Fibroblast of lung (primary cell): Measurements from ENCODE around the gene C6orf47. TPM values are rescaled to one million over a fixed set of nuclear protein-coding genes. Genes with fewer than 3 reads are reported as not detected.

Experiments
- DNase-seq, 2 donors: peaks; one replicate each; pipeline versions ENCODE4 v3.0.0 to v3.0.0-alpha.2; 2010; ENCODE audit warnings: low read depth in 2 of 2
- H2AFZ ChIP-seq: 2 replicates; pipeline ENCODE4 v1.5.1; 2012; ENCODE audit warnings: low read length, control low read depth, inconsistent platforms
- H3K27ac ChIP-seq: 2 replicates; pipeline ENCODE4 v1.5.1; 2011; ENCODE audit warnings: low read length, control low read depth; ENCODE audit not compliant: insufficient read depth
- H3K27me3 ChIP-seq: 2 replicates; pipeline ENCODE4 v1.5.1; 2011; ENCODE audit warnings: mild to moderate bottlenecking, low read length; ENCODE audit not compliant: control insufficient read depth, insufficient read depth
- H3K36me3 ChIP-seq: 2 replicates; pipeline ENCODE4 v1.5.1; 2011; ENCODE audit warnings: low read length; ENCODE audit not compliant: control insufficient read depth, insufficient read depth
- H3K4me1 ChIP-seq: 2 replicates; pipeline ENCODE4 v1.5.1; 2011; ENCODE audit warnings: low read length; ENCODE audit not compliant: control insufficient read depth, insufficient read depth; ENCODE audit errors: extremely low read depth
- H3K4me2 ChIP-seq: 2 replicates; pipeline ENCODE4 v1.5.1; 2011; ENCODE audit warnings: low read length, control low read depth; ENCODE audit not compliant: insufficient read depth; ENCODE audit errors: extremely low read depth
- H3K4me3 ChIP-seq, 4 experiments: fragments of 200-600 bp in 1 of 4; sonication (generic) in 1 of 4; replicated peaks in 1 of 4; 2 replicates each; pipeline ENCODE4 v1.5.1; 2011 to 2016; ENCODE audit warnings: low read length in 4 of 4, low read depth in 3 of 4, mild to moderate bottlenecking in 3 of 4, control low read depth in 2 of 4, inconsistent platforms in 1 of 4, mixed read lengths in 1 of 4; ENCODE audit not compliant: insufficient read depth in 1 of 4; ENCODE audit errors: control extremely low read depth in 1 of 4
- H3K79me2 ChIP-seq: 2 replicates; pipeline ENCODE4 v1.5.1; 2012; ENCODE audit warnings: mild to moderate bottlenecking, low read length, inconsistent platforms; ENCODE audit not compliant: control insufficient read depth, insufficient read depth
- H3K9ac ChIP-seq: 2 replicates; pipeline ENCODE4 v1.5.1; 2011; ENCODE audit warnings: mild to moderate bottlenecking, low read length, control low read depth; ENCODE audit not compliant: insufficient read depth
- H3K9me3 ChIP-seq: 2 replicates; pipeline ENCODE4 v1.5.1; 2012; ENCODE audit warnings: low read depth, low read length; ENCODE audit not compliant: control insufficient read depth, insufficient read depth
- H4K20me1 ChIP-seq: 2 replicates; pipeline ENCODE4 v1.5.1; 2011; ENCODE audit warnings: low read length; ENCODE audit not compliant: control insufficient read depth, insufficient read depth; ENCODE audit errors: extremely low read depth
- CTCF ChIP-seq, 2 donors: IDR thresholded peaks in 1 of 2; conservative IDR thresholded peaks in 1 of 2; 1 replicate in 1 of 2; 2 replicates in 1 of 2; pipeline ENCODE4 v1.5.1; 2011 to 2012; ENCODE audit warnings: low read length in 2 of 2, control low read depth in 1 of 2, inconsistent platforms in 1 of 2, low read depth in 1 of 2, mild to moderate bottlenecking in 1 of 2
- EZH2 ChIP-seq: IDR thresholded peaks from 2 replicates; pipeline ENCODE4 v1.5.1; 2012; ENCODE audit warnings: low read length, control low read depth, mild to moderate bottlenecking; ENCODE audit errors: missing control alignments
- polyA plus RNA-seq, 2 donors: library from polyadenylated mRNA; depleted of rRNA in 1 of 2; stranded (reverse) in 1 of 2; unstranded in 1 of 2; fragments of >200 nt; gene quantifications; 2 replicates each; pipeline ENCODE4 v1.2.1, GENCODE V29; 2011 to 2012; ENCODE audit warnings: missing spikeins in 1 of 2
- total RNA-seq: library from RNA; depleted of rRNA; stranded (reverse); fragments of >200 nt; gene quantifications from 2 replicates; pipeline ENCODE4 v1.2.1, GENCODE V29; 2014

The C6orf47 gene
- total and polyA plus RNA-seq, 2 donors (not counting 1 experiment from before 2014, with no cell fraction given): 7.9 to 20.6 TPM

- Histone ChIP-seq H3K4me3 (no peak overlapping the region), H3K9ac (no peak overlapping the region), H3K4me2 (no peak overlapping the region), H4K20me1 (no peaks in the 10 kb centered on the region), H3K4me1 (peaks cover 2% of the 10 kb centered on the region), H3K27ac (no peak overlapping the region), H2AFZ (no peak overlapping the region), H3K9me3 (no peaks in the 10 kb centered on the region), H3K27me3 (no peaks in the 10 kb centered on the region), H3K79me2 (peaks cover 6% of the 10 kb centered on the region), H3K36me3 (peaks cover 45% of the 10 kb centered on the region)
- TF ChIP-seq EZH2 (no peak), CTCF (conservative IDR thresholded peaks at IDR 0.05 in 1 of 2, IDR thresholded peaks at IDR 0.05 in 1 of 2; ENCODE audit: low read depth in 1 of 2, low read length in 2 of 2) (no peak)
- no peak for DNase-seq
Observed at GRCh38 chr6:31636698-31637596, 23.6 kb downstream of the C6orf47 start.

DNA sequence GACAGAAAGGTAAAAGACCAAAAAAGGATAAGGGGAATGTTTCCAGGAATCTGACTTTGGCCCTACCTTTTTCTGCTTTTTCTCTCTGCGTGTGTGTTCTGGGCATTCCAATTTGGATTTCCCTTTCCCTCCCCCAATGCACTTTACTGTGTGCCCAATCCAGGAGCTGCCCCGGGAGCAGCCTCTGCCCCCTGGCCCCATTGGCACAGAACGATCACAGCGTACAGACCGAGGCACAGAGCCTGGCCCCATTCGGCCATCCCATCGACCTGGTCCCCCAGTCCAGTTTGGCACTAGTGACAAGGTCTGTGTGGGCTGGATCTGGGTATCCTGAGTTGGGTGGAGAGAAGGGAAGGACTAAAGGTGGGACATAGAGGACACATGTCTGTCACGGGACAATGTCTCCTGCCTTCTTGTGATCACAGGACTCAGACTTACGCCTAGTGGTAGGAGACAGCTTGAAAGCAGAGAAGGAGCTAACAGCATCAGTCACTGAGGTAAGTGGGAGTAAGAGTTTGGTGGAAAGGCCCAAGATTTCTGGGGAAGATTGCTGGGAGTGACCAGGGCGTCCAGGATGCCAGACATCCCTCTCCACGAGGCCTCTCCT lies 25.5 kb downstream of the C6orf47 start:
- Histone ChIP-seq H3K4me3 (no peak overlapping the region), H3K9me3 (no peaks in the 10 kb centered on the region), H4K20me1 (no peaks in the 10 kb centered on the region), H2AFZ (no peak overlapping the region), H3K4me2 (no peak overlapping the region), H3K27ac (no peak overlapping the region), H3K79me2 (peaks cover 9% of the 10 kb centered on the region), H3K27me3 (no peaks in the 10 kb centered on the region), H3K4me1 (peaks cover 2% of the 10 kb centered on the region), H3K9ac (no peak overlapping the region), H3K36me3 (peaks cover 50% of the 10 kb centered on the region)
- TF ChIP-seq CTCF (conservative IDR thresholded peaks at IDR 0.05 in 1 of 2, IDR thresholded peaks at IDR 0.05 in 1 of 2; ENCODE audit: low read depth in 1 of 2, low read length in 2 of 2) (no peak), EZH2 (no peak)
- no peak for DNase-seq

DNA sequence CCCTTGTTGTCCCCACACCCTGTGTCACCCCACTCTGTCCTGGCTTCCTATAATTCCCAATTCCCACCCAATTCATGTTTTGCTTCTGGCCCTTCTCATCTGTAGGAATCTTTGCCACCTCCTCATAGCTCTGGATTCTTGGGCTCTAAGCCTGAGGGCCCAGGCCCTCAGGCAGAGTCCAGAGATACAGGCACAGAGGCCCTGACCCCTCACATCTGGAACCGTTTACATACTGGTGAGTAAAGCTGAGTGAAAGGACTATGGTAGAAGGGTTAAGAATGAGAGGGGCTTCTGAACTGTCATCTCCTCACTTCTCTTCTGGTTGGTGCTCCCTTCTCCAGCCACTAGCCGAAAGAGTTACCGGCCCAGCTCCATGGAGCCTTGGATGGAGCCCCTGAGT lies 26.4 kb downstream of the C6orf47 start:
- peaks cover 11% of the 10 kb centered on the region for H3K79me2 ChIP-seq
- DNase-seq: no peak
- H3K36me3 ChIP-seq: peaks cover 57% of the 10 kb centered on the region
- no peaks in the 10 kb centered on the region for H3K27me3 ChIP-seq
- H3K27ac ChIP-seq: no peak overlapping the region
- H4K20me1 ChIP-seq: no peaks in the 10 kb centered on the region
- H3K4me3 ChIP-seq: no peak overlapping the region
- no peaks in the 10 kb centered on the region for H3K9me3 ChIP-seq
- no peak overlapping the region for H3K4me2 ChIP-seq
- H3K4me1 ChIP-seq: peaks cover 2% of the 10 kb centered on the region
- H3K9ac ChIP-seq: no peak overlapping the region
- no peak overlapping the region for H2AFZ ChIP-seq
- no peak for TF ChIP-seq CTCF (conservative IDR thresholded peaks at IDR 0.05 in 1 of 2, IDR thresholded peaks at IDR 0.05 in 1 of 2; ENCODE audit: low read depth in 1 of 2, low read length in 2 of 2)
- no peak for TF ChIP-seq EZH2
